Measurements from ENCODE around the gene KCNQ1.

KCNQ1 gene

GRCh38 chr11:2761131-2762030, 316.6 kb downstream of the KCNQ1 start:
- Histone ChIP-seq H3K4me2 (ENCODE audit: low read length) (no peak overlapping the region), H3K9ac (ENCODE audit: low read length) (no peak overlapping the region), H3K4me3 (ENCODE audit: low read depth, low read length, poor library complexity, severe bottlenecking) (no peak overlapping the region), H3F3A (ENCODE audit: insufficient read depth, low read length) (no peaks in the 10 kb centered on the region), H3K27ac (ENCODE audit: low read depth, low read length, poor library complexity, severe bottlenecking) (no peak overlapping the region), H3K9me2 (ENCODE audit: low read depth, low read length) (no peaks in the 10 kb centered on the region), H3K79me2 (ENCODE audit: insufficient read depth, low read length) (no peaks in the 10 kb centered on the region), H4K20me1 (ENCODE audit: insufficient read depth, low read length) (no peaks in the 10 kb centered on the region), H3K36me3 (ENCODE audit: insufficient read depth, low read length) (no peaks in the 10 kb centered on the region; the same call in 1 of the 2 replicates), H2AFZ (ENCODE audit: low read length) (no peak overlapping the region), H3K9me3 (ENCODE audit: low read length) (peaks cover 9% of the 10 kb centered on the region; the same call in 1 of the 2 replicates), H3K27me3 (ENCODE audit: insufficient read depth, low read length) (no peaks in the 10 kb centered on the region), H3K4me1 (ENCODE audit: insufficient read depth, low read length, severe bottlenecking) (no peaks in the 10 kb centered on the region)
- TF ChIP-seq EZH2 (IDR thresholded peaks at IDR 0.05; ENCODE audit: borderline replicate concordance, low read length) (no peak), CTCF (IDR thresholded peaks at IDR 0.05; ENCODE audit: low read length) (no peak)

GRCh38 chr11:2762031-2762380, 317.2 kb downstream of the KCNQ1 start:
- Histone ChIP-seq H3K4me3 (ENCODE audit: low read depth, low read length, poor library complexity, severe bottlenecking) (no peak overlapping the region), H3K27me3 (ENCODE audit: insufficient read depth, low read length) (no peaks in the 10 kb centered on the region), H3K27ac (ENCODE audit: low read depth, low read length, poor library complexity, severe bottlenecking) (no peak overlapping the region), H3F3A (ENCODE audit: insufficient read depth, low read length) (no peaks in the 10 kb centered on the region), H3K4me2 (ENCODE audit: low read length) (no peak overlapping the region), H3K36me3 (ENCODE audit: insufficient read depth, low read length) (no peaks in the 10 kb centered on the region; the same call in 1 of the 2 replicates), H4K20me1 (ENCODE audit: insufficient read depth, low read length) (no peaks in the 10 kb centered on the region), H3K9me3 (ENCODE audit: low read length) (peaks cover 8% of the 10 kb centered on the region; the same call in 1 of the 2 replicates), H3K4me1 (ENCODE audit: insufficient read depth, low read length, severe bottlenecking) (no peaks in the 10 kb centered on the region), H2AFZ (ENCODE audit: low read length) (no peak overlapping the region), H3K9me2 (ENCODE audit: low read depth, low read length) (no peaks in the 10 kb centered on the region), H3K9ac (ENCODE audit: low read length) (no peak overlapping the region), H3K79me2 (ENCODE audit: insufficient read depth, low read length) (no peaks in the 10 kb centered on the region)
- TF ChIP-seq EZH2 (IDR thresholded peaks at IDR 0.05; ENCODE audit: borderline replicate concordance, low read length) = no peak
- no peak for TF ChIP-seq CTCF (IDR thresholded peaks at IDR 0.05; ENCODE audit: low read length)

GRCh38 chr11:2762451-2762850, 317.6 kb downstream of the KCNQ1 start:
- H3K79me2 ChIP-seq (ENCODE audit: insufficient read depth, low read length) = no peaks in the 10 kb centered on the region
- no peak overlapping the region for H3K4me3 ChIP-seq (ENCODE audit: low read depth, low read length, poor library complexity, severe bottlenecking)
- TF ChIP-seq EZH2 (IDR thresholded peaks at IDR 0.05; ENCODE audit: borderline replicate concordance, low read length) (no peak), CTCF (IDR thresholded peaks at IDR 0.05; ENCODE audit: low read length) (no peak)

More at GRCh38 chr11:2762451-2762850, 317.6 kb downstream of the KCNQ1 start:
- Histone ChIP-seq H3K9me3 (ENCODE audit: low read length) (peaks cover 4% of the 10 kb centered on the region; the same call in 1 of the 2 replicates), H3K9me2 (ENCODE audit: low read depth, low read length) (no peaks in the 10 kb centered on the region), H3K27ac (ENCODE audit: low read depth, low read length, poor library complexity, severe bottlenecking) (no peak overlapping the region), H4K20me1 (ENCODE audit: insufficient read depth, low read length) (no peaks in the 10 kb centered on the region), H3K36me3 (ENCODE audit: insufficient read depth, low read length) (no peaks in the 10 kb centered on the region), H3K27me3 (ENCODE audit: insufficient read depth, low read length) (no peaks in the 10 kb centered on the region), H3K9ac (ENCODE audit: low read length) (no peak overlapping the region), H3F3A (ENCODE audit: insufficient read depth, low read length) (no peaks in the 10 kb centered on the region), H3K4me2 (ENCODE audit: low read length) (no peak overlapping the region), H3K4me1 (ENCODE audit: insufficient read depth, low read length, severe bottlenecking) (no peaks in the 10 kb centered on the region), H2AFZ (ENCODE audit: low read length) (no peak overlapping the region)
